GM23338 (cell line): ENCODE data around the gene OLFM1. TPM values are rescaled to one million over a fixed set of nuclear protein-coding genes. Genes with fewer than 3 reads are reported as not detected.

Experiments
- ATAC-seq: fragments of 200-7000 bp; cut with Tn5 transposase; 3 replicates; pipeline ENCODE4 v1.9.1; 2020
- DNase-seq: peaks from one replicate; pipeline ENCODE4 v3.0.0-alpha.2; 2015; ENCODE audit warnings: low spot score
- H2AFZ ChIP-seq: fragments of 200-600 bp; sonication (generic); 2 replicates; pipeline ENCODE4 v1.8.0; 2016; ENCODE audit warnings: antibody characterized with exemption, mild to moderate bottlenecking, moderate library complexity
- H3F3A ChIP-seq: fragments of 200-600 bp; sonication (generic); replicated peaks from 2 replicates; pipeline ENCODE4 v1.8.0; 2017; ENCODE audit warnings: antibody characterized with exemption, mixed run types, low read depth
- H3K27ac ChIP-seq: fragments of 200-600 bp; sonication (generic); 2 replicates; pipeline ENCODE4 v1.6.1; 2016; ENCODE audit warnings: low read depth
- H3K27me3 ChIP-seq: fragments of 200-600 bp; sonication (generic); 2 replicates; pipeline ENCODE4 v1.8.0; 2016; ENCODE audit warnings: mild to moderate bottlenecking, mixed run types, moderate library complexity; ENCODE audit not compliant: insufficient read depth
- H3K36me3 ChIP-seq: fragments of 200-600 bp; sonication (generic); 2 replicates; pipeline ENCODE4 v1.8.0; 2016; ENCODE audit warnings: mild to moderate bottlenecking; ENCODE audit not compliant: insufficient read depth
- H3K4me1 ChIP-seq: fragments of 200-600 bp; sonication (generic); 2 replicates; pipeline ENCODE4 v1.8.0; 2016; ENCODE audit warnings: mild to moderate bottlenecking, moderate library complexity; ENCODE audit not compliant: insufficient read depth
- H3K4me2 ChIP-seq: fragments of 200-600 bp; sonication (generic); 2 replicates; pipeline ENCODE4 v1.7.1; 2017; ENCODE audit warnings: mixed run types
- H3K4me3 ChIP-seq: fragments of 200-600 bp; sonication (generic); 2 replicates; pipeline ENCODE4 v1.6.1; 2016; ENCODE audit warnings: mixed run types
- H3K79me2 ChIP-seq: fragments of 200-600 bp; sonication (generic); replicated peaks from 2 replicates; pipeline ENCODE4 v1.8.0; 2017; ENCODE audit warnings: mild to moderate bottlenecking; ENCODE audit not compliant: insufficient read depth
- H3K9me2 ChIP-seq: fragments of 200-600 bp; sonication (generic); 2 replicates; pipeline ENCODE4 v1.8.0; 2017; ENCODE audit not compliant: insufficient read depth
- H4K20me1 ChIP-seq: fragments of 200-600 bp; sonication (generic); replicated peaks from 2 replicates; pipeline ENCODE4 v1.8.0; 2017; ENCODE audit warnings: mild to moderate bottlenecking; ENCODE audit not compliant: insufficient read depth
- H3K27ac Mint-ChIP-seq: 2 replicates; pipeline ENCODE4 v1.8.0; 2020; ENCODE audit warnings: inconsistent platforms, mild to moderate bottlenecking, moderate library complexity, mixed read lengths
- H3K27me3 Mint-ChIP-seq: 3 replicates; pipeline ENCODE4 v1.8.0; 2022; ENCODE audit warnings: low read depth, mild to moderate bottlenecking, moderate library complexity, mixed read lengths, inconsistent platforms; ENCODE audit not compliant: insufficient read depth, poor library complexity
- H3K36me3 Mint-ChIP-seq: 3 replicates; pipeline ENCODE4 v1.8.0; 2021; ENCODE audit warnings: low read depth, mild to moderate bottlenecking, inconsistent platforms, moderate library complexity, mixed read lengths
- H3K4me1 Mint-ChIP-seq: 3 replicates; pipeline ENCODE4 v1.8.0; 2020; ENCODE audit warnings: mild to moderate bottlenecking, inconsistent platforms, mixed read lengths
- H3K4me3 Mint-ChIP-seq: 3 replicates; pipeline ENCODE4 v1.8.0; 2021; ENCODE audit warnings: moderate library complexity, mild to moderate bottlenecking, inconsistent platforms, mixed read lengths
- H3K9me3 Mint-ChIP-seq: 3 replicates; pipeline ENCODE4 v1.8.0; 2020; ENCODE audit warnings: moderate library complexity, mild to moderate bottlenecking, inconsistent platforms, mixed read lengths
- CREB1 ChIP-seq: fragments of 250-450 bp; sonication (Bioruptor Pico); IDR thresholded peaks from 2 replicates; pipeline ENCODE4 v1.5.0; 2020; ENCODE audit warnings: low read depth, mild to moderate bottlenecking, moderate library complexity
- CTCF ChIP-seq, 2 experiments: fragments of 200-600 bp in 1 of 2; sonication (generic) in 1 of 2; conservative IDR thresholded peaks; 2 replicates each; pipeline versions ENCODE4 v1.5.1 to v1.6.1; 2016 to 2017; ENCODE audit warnings: antibody characterized with exemption in 2 of 2, low read depth in 2 of 2, mild to moderate bottlenecking in 2 of 2, moderate library complexity in 1 of 2
- EZH2phosphoT487 ChIP-seq: fragments of 200-600 bp; sonication (generic); IDR thresholded peaks from one replicate; pipeline ENCODE4 v1.8.1; 2018; ENCODE audit warnings: antibody characterized with exemption; ENCODE audit not compliant: unreplicated experiment
- NANOG ChIP-seq: IDR thresholded peaks from 2 replicates; pipeline ENCODE4 v1.6.1; 2016; ENCODE audit warnings: antibody characterized with exemption, borderline replicate concordance
- REST ChIP-seq: IDR thresholded peaks from one replicate; pipeline ENCODE4 v1.6.1; 2018; ENCODE audit warnings: antibody characterized with exemption; ENCODE audit not compliant: unreplicated experiment
- STAT1 ChIP-seq: IDR thresholded peaks from one replicate; pipeline ENCODE4 v1.6.1; 2016; ENCODE audit warnings: antibody characterized with exemption; ENCODE audit not compliant: unreplicated experiment
- ZNF114 ChIP-seq: fragments of 250-450 bp; sonication (Bioruptor Pico); IDR thresholded peaks from 2 replicates; pipeline ENCODE4 v1.5.0; 2020; ENCODE audit warnings: mild to moderate bottlenecking, moderate library complexity
- ZNF331 ChIP-seq: fragments of 250-450 bp; sonication (Bioruptor Pico); IDR thresholded peaks from 2 replicates; pipeline ENCODE4 v1.5.0; 2020; ENCODE audit warnings: low read depth, mild to moderate bottlenecking, moderate library complexity
- polyA plus RNA-seq: library from polyadenylated mRNA; unstranded; fragments of >200 nt; fragmentation: Nextera tagmentation; extraction: Ambion mirVana; gene quantifications from 2 replicates; pipeline ENCODE4 v1.2.1, GENCODE V29; 2016
- total RNA-seq: library from RNA; depleted of rRNA; stranded (reverse); fragments of >200 nt; shearing (Covaris generic); gene quantifications from 2 replicates; pipeline ENCODE4 v1.2.3, GENCODE V29; 2014

The OLFM1 gene
- total and polyA plus RNA-seq, 2 experiments from 2014 or later, result 20.6 to 40.1 TPM

GRCh38 chr9:135049460-135049859, 38.0 kb upstream of the OLFM1 start:
- Histone ChIP-seq H3K79me2 (no peaks in the 10 kb centered on the region), H3K4me3 (no peak overlapping the region), H3K27ac (no peak overlapping the region), H3K9me2 (peaks cover 3% of the 10 kb centered on the region; the same call in 1 of the 2 replicates), H3F3A (no peaks in the 10 kb centered on the region), H2AFZ (no peak overlapping the region), H3K4me1 (no peaks in the 10 kb centered on the region), H4K20me1 (no peaks in the 10 kb centered on the region), H3K36me3 (no peaks in the 10 kb centered on the region), H3K27me3 (no peaks in the 10 kb centered on the region), H3K4me2 (no peak overlapping the region)
- no peaks in the 10 kb centered on the region for H3K36me3 Mint-ChIP-seq
- DNase-seq (no peak), ATAC-seq (no peak)
- TF ChIP-seq CREB1 (CRISPR knock-in tag), result no peak
- no peak for TF ChIP-seq EZH2phosphoT487
- no peak for TF ChIP-seq CTCF (conservative IDR thresholded peaks at IDR 0.05; ENCODE audit: low read depth in 2 of 2)
- TF ChIP-seq STAT1, result no peak
- no peak for TF ChIP-seq REST
- no peak for TF ChIP-seq ZNF114 (CRISPR knock-in tag)
- H3K27ac Mint-ChIP-seq, result no peak overlapping the region
- H3K9me3 Mint-ChIP-seq, result peaks cover 8% of the 10 kb centered on the region; the same call in 1 of the 3 replicates
- H3K27me3 Mint-ChIP-seq, result peaks cover 9% of the 10 kb centered on the region
- H3K4me3 Mint-ChIP-seq, result no peak overlapping the region
- no peaks in the 10 kb centered on the region for H3K4me1 Mint-ChIP-seq

- H3K4me3 ChIP-seq, result no peak overlapping the region
- H4K20me1 ChIP-seq, result no peaks in the 10 kb centered on the region
- Mint-ChIP-seq H3K36me3 (no peaks in the 10 kb centered on the region), H3K4me3 (no peak overlapping the region), H3K4me1 (no peaks in the 10 kb centered on the region), H3K27ac (no peak overlapping the region), H3K27me3 (peaks cover 6% of the 10 kb centered on the region), H3K9me3 (peaks cover 8% of the 10 kb centered on the region; the same call in 1 of the 3 replicates)
- H3K36me3 ChIP-seq, result no peaks in the 10 kb centered on the region
- DNase-seq (no peak), ATAC-seq (no peak)
- peaks cover 6% of the 10 kb centered on the region; the same call in 1 of the 2 replicates for H3K9me2 ChIP-seq
- no peak overlapping the region for H2AFZ ChIP-seq
- TF ChIP-seq ZNF331 (CRISPR knock-in tag) (no peak), NANOG (no peak)
- H3K4me1 ChIP-seq, result no peaks in the 10 kb centered on the region
- no peaks in the 10 kb centered on the region for H3K79me2 ChIP-seq
- no peaks in the 10 kb centered on the region for H3K27me3 ChIP-seq
- no peaks in the 10 kb centered on the region for H3F3A ChIP-seq
- H3K4me2 ChIP-seq, result no peak overlapping the region
- no peak overlapping the region for H3K27ac ChIP-seq
Observed at GRCh38 chr9:135050072-135050990, 37.1 kb upstream of the OLFM1 start.
